HepG2 (cell line): ENCODE data around the gene STRN4. TPM values are rescaled to one million over a fixed set of nuclear protein-coding genes. Genes with fewer than 3 reads are reported as not detected.
A peak's percentile ranks its signal among the peaks of the same experiment; 100 is the strongest.

Source experiments
- CENPBD1 ChIP-seq: sonication (generic); formaldehyde crosslinking; IDR thresholded peaks from 2 replicates; pipeline ENCODE4 v1.8.0; 2022; ENCODE audit warnings: missing genetic modification reagents, low read depth, mild to moderate bottlenecking, borderline replicate concordance
- EZH2 ChIP-seq: conservative IDR thresholded peaks from 2 replicates; pipeline ENCODE4 v1.6.1; 2012; ENCODE audit warnings: mild to moderate bottlenecking, low read depth, low read length, moderate library complexity
- HOXD1 ChIP-seq: sonication (generic); formaldehyde crosslinking; IDR thresholded peaks from 2 replicates; pipeline ENCODE4 v1.5.0; 2020; ENCODE audit warnings: missing genetic modification reagents
- MEF2D ChIP-seq: sonication (generic); formaldehyde crosslinking; IDR thresholded peaks from 2 replicates; pipeline ENCODE4 v1.5.1; 2020; ENCODE audit warnings: mild to moderate bottlenecking, missing genetic modification reagents
- MNT ChIP-seq: fragments of 450-650 bp; IDR thresholded peaks from 2 replicates; pipeline ENCODE4 v1.6.1; 2016
- RFXAP ChIP-seq: sonication (generic); formaldehyde crosslinking; IDR thresholded peaks from 2 replicates; pipeline ENCODE4 v1.4.0; 2020; ENCODE audit warnings: missing genetic modification reagents, borderline replicate concordance
- ZGPAT ChIP-seq: IDR thresholded peaks from 2 replicates; pipeline ENCODE4 v1.6.1; 2016; ENCODE audit warnings: mild to moderate bottlenecking
- ZKSCAN5 ChIP-seq: sonication (generic); formaldehyde crosslinking; IDR thresholded peaks from 2 replicates; pipeline ENCODE4 v1.5.1; 2020; ENCODE audit warnings: mild to moderate bottlenecking, missing genetic modification reagents
- ZNF318 ChIP-seq: sonication (generic); formaldehyde crosslinking; IDR thresholded peaks from 2 replicates; pipeline ENCODE4 v1.4.0; 2020; ENCODE audit warnings: mild to moderate bottlenecking, missing genetic modification reagents
- polyA plus RNA-seq, 8 experiments: library from polyadenylated mRNA; depleted of rRNA in 3 of 8; stranded (reverse) in 7 of 8; unstranded in 1 of 8; fragments of >200 nt; fragmentation: Illumina TruSeq in 4 of 8; extraction: Trizol in 4 of 8; gene quantifications; 2 replicates each; pipeline versions ENCODE4 v1.2.1 to v1.2.3, GENCODE V29; 2011 to 2016; ENCODE audit warnings: low read depth in 4 of 8, missing spikeins in 1 of 8, mixed read lengths in 1 of 8; ENCODE audit not compliant: insufficient read depth in 1 of 8
- total RNA-seq, 5 experiments: library from RNA; depleted of rRNA; stranded (reverse); fragments of >200 nt; fragmentation: Illumina TruSeq; extraction: Trizol; gene quantifications; 2 replicates each; pipeline ENCODE4 v1.2.3, GENCODE V29; 2016; ENCODE audit warnings: low read depth in 1 of 5
- TF ChIP-seq, protein P1 (sequence below): fragments of 450-650 bp; IDR thresholded peaks from 2 replicates; pipeline ENCODE4 v1.6.1; 2017
- TF ChIP-seq, protein P2 (sequence below): sonication (generic); formaldehyde crosslinking; IDR thresholded peaks from 2 replicates; pipeline ENCODE4 v1.5.1; 2020; ENCODE audit warnings: mild to moderate bottlenecking, missing genetic modification reagents, moderate library complexity

The STRN4 gene
- total and polyA plus RNA-seq, 2 of the 13 experiments (the other 11 are each of a cell fraction or from before 2014, with no cell fraction given): 43.1 to 57.3 TPM

DNA sequence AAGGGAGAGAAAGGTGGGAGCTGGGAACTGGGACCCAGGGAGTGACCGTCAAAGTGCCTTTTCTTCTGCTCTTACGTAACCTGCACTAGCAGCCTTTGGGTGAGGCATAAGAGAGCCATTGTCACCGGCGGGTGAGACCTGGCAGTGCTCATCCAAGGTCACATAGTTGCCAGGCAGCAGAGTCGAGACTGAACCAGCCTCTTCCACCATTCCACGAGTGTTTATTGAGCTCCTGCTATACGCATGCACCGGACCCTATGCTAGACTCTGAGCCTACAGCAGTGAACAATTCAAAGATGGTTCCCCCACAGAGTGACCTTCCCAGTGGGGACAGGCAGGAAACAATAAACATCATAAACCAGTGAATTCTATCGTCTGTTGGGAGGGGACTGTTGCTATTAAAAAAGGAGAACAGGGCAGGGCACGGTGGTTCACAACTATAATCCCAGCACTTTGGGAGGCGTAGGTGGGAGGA lies 18.6 kb upstream of the STRN4 start (continued):
- TF ChIP-seq MNT: no peak
- TF ChIP-seq, protein P1, sequence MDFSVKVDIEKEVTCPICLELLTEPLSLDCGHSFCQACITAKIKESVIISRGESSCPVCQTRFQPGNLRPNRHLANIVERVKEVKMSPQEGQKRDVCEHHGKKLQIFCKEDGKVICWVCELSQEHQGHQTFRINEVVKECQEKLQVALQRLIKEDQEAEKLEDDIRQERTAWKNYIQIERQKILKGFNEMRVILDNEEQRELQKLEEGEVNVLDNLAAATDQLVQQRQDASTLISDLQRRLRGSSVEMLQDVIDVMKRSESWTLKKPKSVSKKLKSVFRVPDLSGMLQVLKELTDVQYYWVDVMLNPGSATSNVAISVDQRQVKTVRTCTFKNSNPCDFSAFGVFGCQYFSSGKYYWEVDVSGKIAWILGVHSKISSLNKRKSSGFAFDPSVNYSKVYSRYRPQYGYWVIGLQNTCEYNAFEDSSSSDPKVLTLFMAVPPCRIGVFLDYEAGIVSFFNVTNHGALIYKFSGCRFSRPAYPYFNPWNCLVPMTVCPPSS: no peak
- no peak for TF ChIP-seq ZNF318 (CRISPR knock-in tag)
- no peak for TF ChIP-seq MEF2D (CRISPR knock-in tag)
- no peak for TF ChIP-seq CENPBD1
- no peak; the same call in 1 of the 2 replicates for TF ChIP-seq RFXAP (CRISPR knock-in tag)
- peak; percentile 58; the same call in 1 of the 2 replicates for TF ChIP-seq ZGPAT (CRISPR knock-in tag)
- no peak for TF ChIP-seq ZKSCAN5 (CRISPR knock-in tag)
- TF ChIP-seq EZH2: no peak
- TF ChIP-seq, protein P2, sequence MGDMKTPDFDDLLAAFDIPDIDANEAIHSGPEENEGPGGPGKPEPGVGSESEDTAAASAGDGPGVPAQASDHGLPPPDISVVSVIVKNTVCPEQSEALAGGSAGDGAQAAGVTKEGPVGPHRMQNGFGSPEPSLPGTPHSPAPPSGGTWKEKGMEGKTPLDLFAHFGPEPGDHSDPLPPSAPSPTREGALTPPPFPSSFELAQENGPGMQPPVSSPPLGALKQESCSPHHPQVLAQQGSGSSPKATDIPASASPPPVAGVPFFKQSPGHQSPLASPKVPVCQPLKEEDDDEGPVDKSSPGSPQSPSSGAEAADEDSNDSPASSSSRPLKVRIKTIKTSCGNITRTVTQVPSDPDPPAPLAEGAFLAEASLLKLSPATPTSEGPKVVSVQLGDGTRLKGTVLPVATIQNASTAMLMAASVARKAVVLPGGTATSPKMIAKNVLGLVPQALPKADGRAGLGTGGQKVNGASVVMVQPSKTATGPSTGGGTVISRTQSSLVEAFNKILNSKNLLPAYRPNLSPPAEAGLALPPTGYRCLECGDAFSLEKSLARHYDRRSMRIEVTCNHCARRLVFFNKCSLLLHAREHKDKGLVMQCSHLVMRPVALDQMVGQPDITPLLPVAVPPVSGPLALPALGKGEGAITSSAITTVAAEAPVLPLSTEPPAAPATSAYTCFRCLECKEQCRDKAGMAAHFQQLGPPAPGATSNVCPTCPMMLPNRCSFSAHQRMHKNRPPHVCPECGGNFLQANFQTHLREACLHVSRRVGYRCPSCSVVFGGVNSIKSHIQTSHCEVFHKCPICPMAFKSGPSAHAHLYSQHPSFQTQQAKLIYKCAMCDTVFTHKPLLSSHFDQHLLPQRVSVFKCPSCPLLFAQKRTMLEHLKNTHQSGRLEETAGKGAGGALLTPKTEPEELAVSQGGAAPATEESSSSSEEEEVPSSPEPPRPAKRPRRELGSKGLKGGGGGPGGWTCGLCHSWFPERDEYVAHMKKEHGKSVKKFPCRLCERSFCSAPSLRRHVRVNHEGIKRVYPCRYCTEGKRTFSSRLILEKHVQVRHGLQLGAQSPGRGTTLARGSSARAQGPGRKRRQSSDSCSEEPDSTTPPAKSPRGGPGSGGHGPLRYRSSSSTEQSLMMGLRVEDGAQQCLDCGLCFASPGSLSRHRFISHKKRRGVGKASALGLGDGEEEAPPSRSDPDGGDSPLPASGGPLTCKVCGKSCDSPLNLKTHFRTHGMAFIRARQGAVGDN: peak; percentile 55; the same call in 1 of the 2 replicates
- TF ChIP-seq HOXD1 (CRISPR knock-in tag): no peak
